Fibroblast of mammary gland (primary cell): Measurements from ENCODE around the gene LTBP1.
"Not testable (repeated sequence)": the region's sequence is repeated elsewhere in the genome, so short reads cannot be mapped to it uniquely, and the experiment has no call there.

Experiments used
- DNase-seq: peaks from one replicate; pipeline ENCODE4 v3.0.0-alpha.2; 2010; ENCODE audit warnings: low read depth
- H3K4me3 ChIP-seq: 2 replicates; pipeline ENCODE4 v1.5.1; 2011; ENCODE audit warnings: low read depth, mild to moderate bottlenecking, low read length, moderate library complexity; ENCODE audit not compliant: control insufficient read depth
- CTCF ChIP-seq: conservative IDR thresholded peaks from 2 replicates; pipeline ENCODE4 v1.5.1; 2011; ENCODE audit warnings: low read depth, low read length, inconsistent platforms; ENCODE audit not compliant: control insufficient read depth, insufficient read depth

Gene LTBP1

GRCh38 chr2:32981612-32982011 lies 34.9 kb downstream of the LTBP1 start:
- no peak for TF ChIP-seq CTCF
- no peak for DNase-seq

GRCh38 chr2:32983193-32983924 lies 36.6 kb downstream of the LTBP1 start:
- DNase-seq, H3K4me3 ChIP-seq: not testable (repeated sequence)

More at GRCh38 chr2:32981612-32982011, 34.9 kb downstream of the LTBP1 start:
- H3K4me3 ChIP-seq: no peak overlapping the region

GRCh38 chr2:32986480-32986879 lies 39.7 kb downstream of the LTBP1 start:
- TF ChIP-seq CTCF: no peak
- no peak for DNase-seq
- no peak overlapping the region for H3K4me3 ChIP-seq

GRCh38 chr2:32988525-32988924 lies 41.8 kb downstream of the LTBP1 start:
- DNase-seq: no peak
- TF ChIP-seq CTCF: no peak

GRCh38 chr2:32990556-32990955 lies 43.8 kb downstream of the LTBP1 start:
- no peak overlapping the region for H3K4me3 ChIP-seq
- no peak for TF ChIP-seq CTCF
- DNase-seq: no peak

More at GRCh38 chr2:32988525-32988924, 41.8 kb downstream of the LTBP1 start:
- H3K4me3 ChIP-seq: no peak overlapping the region

GRCh38 chr2:32991091-32991845 lies 44.5 kb downstream of the LTBP1 start:
- no peak overlapping the region for H3K4me3 ChIP-seq
- no peak for DNase-seq
- TF ChIP-seq CTCF: no peak

GRCh38 chr2:32993005-32993539 lies 46.3 kb downstream of the LTBP1 start:
- no peak for DNase-seq
- TF ChIP-seq CTCF: no peak

More at GRCh38 chr2:32993005-32993539, 46.3 kb downstream of the LTBP1 start:
- no peak overlapping the region for H3K4me3 ChIP-seq
